ENCODE data around the gene KCNJ2.

Gene KCNJ2

DNA sequence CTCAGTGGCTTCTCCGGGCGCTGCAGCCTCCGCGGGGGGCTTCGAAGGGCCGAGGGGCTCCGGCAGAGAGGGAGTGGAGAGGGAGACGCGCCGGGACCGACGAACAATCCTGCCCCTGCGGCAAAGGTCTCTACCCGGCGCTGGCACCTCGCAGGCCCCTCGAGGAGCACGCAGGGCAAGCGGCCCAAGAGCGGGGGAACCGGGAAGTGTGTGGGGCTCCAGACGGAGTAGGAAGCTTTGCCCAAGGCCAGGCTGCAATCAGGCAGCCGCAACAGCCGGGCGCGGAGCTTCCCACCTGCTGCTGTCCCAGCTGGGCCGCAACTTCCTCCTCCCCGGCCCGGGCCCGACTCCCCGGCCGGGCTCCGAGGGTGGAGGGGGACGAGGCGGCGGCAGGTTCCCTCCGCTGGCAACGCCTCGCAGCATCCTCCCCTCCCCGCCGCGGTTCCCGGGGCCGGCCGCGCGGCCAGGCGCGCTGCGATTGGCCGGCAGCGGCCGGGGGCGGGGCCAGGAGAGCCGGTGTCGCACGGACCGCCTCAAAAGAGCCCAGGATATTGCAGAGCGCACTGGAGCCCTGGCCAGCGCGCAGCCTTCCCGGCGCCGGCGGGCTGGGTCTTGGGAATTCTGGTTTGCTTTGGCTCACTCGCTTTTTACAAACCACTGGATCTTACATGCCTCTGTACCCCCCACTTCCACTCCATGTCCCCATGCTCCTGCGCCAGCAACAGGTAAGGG, at the start of gene KCNJ2:
Gene KCNJ2, plus strand, starts transcription at position 556 of the 732 bp plus-strand sequence. CDS start 5,508 bp downstream, outside the sequence.
- DNase-seq = peak; percentile 62

DNA sequence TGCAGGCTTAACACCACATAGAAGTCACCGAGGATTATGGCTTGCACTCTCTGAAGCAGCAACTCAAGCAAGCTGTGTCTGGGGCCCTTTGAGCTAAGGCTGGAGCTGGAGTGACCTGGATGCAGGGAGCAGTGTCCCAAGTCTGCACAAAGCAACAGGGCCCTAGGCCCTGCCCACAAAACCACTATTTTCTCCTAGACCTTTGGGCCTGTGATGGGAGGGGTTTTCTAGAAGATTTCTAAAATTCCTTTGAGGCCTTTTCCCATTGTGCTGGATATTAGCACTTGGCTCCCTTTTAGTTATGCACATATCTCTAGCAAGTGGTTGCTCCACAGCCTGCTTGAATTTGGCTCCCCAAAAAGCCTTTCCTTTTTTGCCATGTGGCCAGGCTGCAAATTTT, 49.8 kb upstream of the KCNJ2 start:
- no peak for DNase-seq

DNA sequence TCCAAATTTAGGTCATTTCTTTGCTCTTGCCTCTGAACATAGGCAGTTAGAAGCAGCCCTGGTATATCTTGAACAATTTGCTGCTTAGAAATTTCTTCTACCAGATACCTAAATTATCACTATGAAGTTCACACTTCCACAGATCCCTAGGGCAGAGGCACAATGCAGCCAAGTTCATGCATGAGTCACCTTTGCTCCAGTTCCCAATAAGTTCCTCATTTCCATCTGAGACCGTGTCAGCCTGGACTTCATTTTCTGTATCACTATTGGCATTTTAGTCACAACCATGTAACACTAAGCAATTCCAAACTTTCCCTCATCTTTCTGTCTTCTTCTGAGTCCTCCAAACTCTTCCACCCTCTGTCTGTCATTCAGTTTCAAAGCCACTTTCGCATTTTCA, 49.3 kb upstream of the KCNJ2 start:
- DNase-seq = peak; percentile 13

- peak; percentile 7 for DNase-seq
These were observed 48.9 kb upstream of the KCNJ2 start for GRCh38 chr17:70120425-70120824.

GRCh38 chr17:70121126-70121525, 48.2 kb upstream of the KCNJ2 start:
- no peak for DNase-seq

GRCh38 chr17:70123193-70123592, 46.1 kb upstream of the KCNJ2 start:
- DNase-seq = no peak

GRCh38 chr17:70124723-70125122, 44.6 kb upstream of the KCNJ2 start:
- no peak for DNase-seq

GRCh38 chr17:70127221-70127873, 42.0 kb upstream of the KCNJ2 start:
- DNase-seq = no peak

DNA sequence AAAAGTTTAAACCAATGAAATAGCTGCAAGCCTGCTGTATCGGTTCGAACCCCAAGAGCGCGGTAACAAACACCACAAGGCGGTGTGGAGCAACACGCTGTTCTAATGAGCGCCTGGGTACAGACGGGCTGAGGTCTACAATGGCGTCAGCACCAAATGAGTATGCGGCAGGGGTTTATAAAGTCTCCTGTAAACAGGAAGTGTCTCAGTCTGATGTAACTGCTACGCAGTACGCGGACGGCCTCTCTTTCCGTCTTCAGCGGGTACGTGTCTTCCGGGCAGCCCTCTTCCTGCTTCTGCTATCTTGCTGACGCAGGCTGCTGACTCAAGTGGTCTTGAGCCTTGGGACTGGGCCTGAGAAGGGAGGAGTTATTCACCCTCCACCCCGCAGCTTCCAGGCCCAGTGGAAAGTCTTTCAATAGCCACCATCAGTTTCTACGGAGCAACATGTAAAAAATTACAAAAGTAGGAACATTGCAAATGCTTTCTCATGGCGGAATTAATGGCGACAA, 40.5 kb upstream of the KCNJ2 start:
- no peak for DNase-seq

DNA sequence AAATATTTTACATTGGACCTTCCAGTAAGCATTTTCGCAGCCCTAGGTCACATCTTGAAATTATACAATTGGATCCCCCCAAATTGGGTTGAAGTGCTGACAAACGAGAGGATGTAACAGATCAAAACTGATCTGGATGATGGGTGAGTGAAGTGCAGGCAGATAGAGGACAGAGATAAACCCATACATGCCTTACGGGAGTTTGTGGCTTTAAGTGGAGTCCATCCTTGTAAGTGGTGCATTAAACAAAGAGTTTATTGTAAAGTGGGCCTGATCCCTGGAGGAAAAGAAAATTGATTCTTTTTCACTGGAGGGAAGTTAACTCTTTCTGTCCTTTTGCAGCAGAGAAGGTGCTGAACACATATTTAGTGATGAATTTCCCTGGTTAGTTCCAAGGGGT, 39.0 kb upstream of the KCNJ2 start:
- no peak for DNase-seq

DNA sequence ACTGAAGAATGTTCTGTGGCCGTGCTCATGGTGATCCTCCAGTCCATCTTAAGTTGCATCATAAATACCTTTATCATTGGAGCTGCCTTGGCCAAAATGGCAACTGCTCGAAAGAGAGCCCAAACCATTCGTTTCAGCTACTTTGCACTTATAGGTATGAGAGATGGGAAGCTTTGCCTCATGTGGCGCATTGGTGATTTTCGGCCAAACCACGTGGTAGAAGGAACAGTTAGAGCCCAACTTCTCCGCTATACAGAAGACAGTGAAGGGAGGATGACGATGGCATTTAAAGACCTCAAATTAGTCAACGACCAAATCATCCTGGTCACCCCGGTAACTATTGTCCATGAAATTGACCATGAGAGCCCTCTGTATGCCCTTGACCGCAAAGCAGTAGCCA, 36.8 kb upstream of the KCNJ2 start:
- no peak for DNase-seq

GRCh38 chr17:70134042-70134441, 35.3 kb upstream of the KCNJ2 start:
- DNase-seq = no peak

DNA sequence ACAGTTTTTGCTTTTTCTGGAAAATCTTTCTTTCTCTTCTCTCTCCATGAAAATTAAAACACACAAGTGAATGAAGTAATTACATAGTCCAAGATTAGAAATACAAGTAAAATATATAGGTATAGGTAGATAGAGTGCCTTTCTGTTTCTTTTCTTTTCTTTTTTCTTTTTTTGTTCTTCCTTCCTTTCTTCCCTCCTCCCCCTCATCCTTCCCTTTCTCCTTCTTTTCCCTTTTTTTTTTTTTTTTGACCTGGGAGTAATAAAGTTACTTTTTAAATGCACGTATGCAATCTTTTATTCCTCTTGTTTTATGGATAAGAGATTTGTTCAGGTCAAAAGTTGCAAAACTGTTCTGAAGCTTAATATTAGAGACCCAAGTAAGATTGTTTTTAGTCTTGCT, 34.6 kb upstream of the KCNJ2 start:
- DNase-seq = no peak

GRCh38 chr17:70136131-70136530, 33.2 kb upstream of the KCNJ2 start:
- no peak for DNase-seq

DNA sequence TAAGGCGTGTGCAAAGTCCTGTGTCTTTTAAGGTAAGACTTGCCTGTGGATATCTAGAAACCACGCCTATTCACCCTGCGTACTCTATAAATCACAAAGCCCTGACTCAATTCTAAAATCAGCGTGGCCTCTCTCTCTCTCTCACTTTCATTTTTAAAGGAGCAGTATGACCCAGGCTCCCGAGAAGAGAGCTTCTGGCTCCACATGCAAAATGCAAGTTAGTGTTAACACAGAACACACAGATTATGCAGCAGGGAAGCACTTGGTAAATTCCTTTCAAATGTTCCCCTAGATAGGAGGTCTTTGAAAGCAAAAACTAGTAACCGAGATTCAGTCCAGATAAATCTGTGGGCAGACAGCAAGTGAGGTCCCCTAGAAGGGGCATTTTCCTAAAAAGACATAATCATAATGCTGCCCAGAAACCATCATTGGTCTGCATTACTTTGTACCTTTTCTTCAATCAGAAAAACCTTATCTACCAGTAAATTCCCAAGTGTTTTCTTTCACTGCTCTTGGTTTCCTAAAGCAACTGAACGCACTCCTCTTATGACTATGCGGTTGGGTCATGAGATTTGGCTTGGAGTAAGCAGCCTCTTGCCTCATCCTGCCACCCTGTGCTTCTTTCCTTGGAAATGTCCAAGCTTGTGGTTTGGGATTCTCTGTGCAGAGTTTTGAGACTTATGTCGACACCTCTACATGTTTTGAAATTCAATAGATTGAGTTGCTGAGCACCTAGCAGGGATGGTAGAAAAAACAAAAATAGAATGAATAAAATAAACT, 31.7 kb upstream of the KCNJ2 start:
- DNase-seq = no peak

- no peak for DNase-seq
These were observed 31.0 kb upstream of the KCNJ2 start for GRCh38 chr17:70138291-70138865.

- no peak for DNase-seq
These were observed 29.8 kb upstream of the KCNJ2 start for GRCh38 chr17:70139449-70139993.

- DNase-seq = no peak
These were observed 25.0 kb upstream of the KCNJ2 start for GRCh38 chr17:70144260-70144846.

DNA sequence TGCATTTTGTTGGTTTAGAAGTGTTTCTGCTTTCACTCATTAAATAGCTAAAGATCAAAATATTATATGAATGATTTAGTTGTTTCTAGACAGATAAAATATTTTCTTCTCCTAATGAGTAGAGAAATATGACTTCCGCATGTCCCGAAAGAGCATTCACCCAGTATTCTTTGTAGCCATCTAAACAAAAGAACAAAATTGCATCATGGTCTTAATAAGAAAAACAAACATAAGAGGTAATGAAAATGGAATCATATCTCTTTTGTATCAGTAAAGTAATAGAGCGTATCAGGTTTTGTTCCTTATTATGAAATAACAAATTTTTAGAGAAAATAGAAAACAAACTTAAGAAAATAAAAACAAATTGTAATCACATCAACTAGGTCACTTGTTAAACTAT, 16.1 kb upstream of the KCNJ2 start:
- DNase-seq = no peak

GRCh38 chr17:70157151-70157550, 12.2 kb upstream of the KCNJ2 start:
- DNase-seq = no peak

- no peak for DNase-seq
These were observed 11.2 kb upstream of the KCNJ2 start for GRCh38 chr17:70158180-70158579.

DNA sequence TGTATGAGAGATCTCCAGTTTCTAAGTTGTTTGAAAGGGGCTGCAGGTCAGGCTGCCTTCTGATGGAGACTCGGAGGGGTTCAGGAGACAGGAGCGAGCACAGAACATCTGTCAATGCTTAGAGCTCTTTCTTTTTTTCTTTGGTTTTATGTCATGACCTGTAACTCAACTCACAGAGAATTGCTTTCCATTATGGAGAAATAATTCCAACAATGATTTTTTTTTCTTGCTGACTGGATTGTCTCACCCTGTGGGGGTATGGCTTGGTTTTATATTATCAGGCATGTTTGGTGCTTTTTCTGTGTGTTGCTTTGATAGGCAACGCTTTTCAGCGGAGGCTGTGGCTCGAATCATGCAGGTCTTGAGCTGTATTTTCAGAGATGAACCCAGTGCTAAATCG, 10.7 kb upstream of the KCNJ2 start:
- no peak for DNase-seq

DNA sequence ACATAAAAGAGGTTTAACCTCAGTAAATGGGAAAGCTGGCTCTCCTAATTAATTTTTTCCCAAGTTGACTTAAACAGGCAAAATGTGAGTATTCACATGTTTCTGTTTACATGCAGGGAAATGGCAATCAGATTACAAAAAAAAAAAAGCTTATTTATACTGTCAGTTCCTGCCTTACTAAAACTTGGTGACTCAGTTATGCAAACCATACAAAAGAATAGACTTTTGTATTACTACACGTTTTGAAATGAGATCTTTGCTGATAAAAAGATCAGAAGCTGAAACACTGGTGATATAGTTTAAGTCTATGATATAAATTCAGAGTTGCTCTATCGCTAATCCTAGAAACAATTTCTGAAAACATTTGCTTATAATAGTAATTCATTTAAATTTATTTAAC, 9.4 kb upstream of the KCNJ2 start:
- no peak for DNase-seq
